HEK293T (cell line): ENCODE data around the gene TTC23L.
A peak's percentile ranks its signal among the peaks of the same experiment; 100 is the strongest.

Experiments used
- CTCF ChIA-PET: fragments of 350-600 bp; formaldehyde crosslinking; extraction: SDS; loops from one replicate; lab custom pipeline; 2021; ENCODE audit warnings: antibody characterized with exemption, inconsistent platforms; lab: Yijun Ruan, JAX
- POLR2A ChIA-PET: fragments of 350-600 bp; formaldehyde crosslinking; extraction: SDS; loops from one replicate; lab custom pipeline; 2020; ENCODE audit warnings: antibody characterized with exemption, inconsistent platforms; lab: Yijun Ruan, JAX
- DNase-seq: peaks from one replicate; pipeline ENCODE4 v3.0.0; 2012; ENCODE audit warnings: mixed read lengths; ENCODE audit errors: extremely low spot score
- ARNT ChIP-seq: fragments of 450-650 bp; IDR thresholded peaks from 2 replicates; pipeline ENCODE4 v1.6.1; 2017; ENCODE audit warnings: mild to moderate bottlenecking
- BHLHE40 ChIP-seq: fragments of 450-650 bp; IDR thresholded peaks from 2 replicates; pipeline ENCODE4 v1.6.1; 2016; ENCODE audit warnings: mild to moderate bottlenecking, moderate library complexity, borderline replicate concordance
- CTBP1 ChIP-seq: fragments of 450-650 bp; IDR thresholded peaks from 2 replicates; pipeline ENCODE4 v1.6.1; 2016; ENCODE audit warnings: borderline replicate concordance
- ELF4 ChIP-seq: fragments of 450-650 bp; IDR thresholded peaks from 2 replicates; pipeline ENCODE4 v1.6.1; 2017; ENCODE audit warnings: antibody characterized with exemption
- FOXA1 ChIP-seq: fragments of 450-650 bp; IDR thresholded peaks from 2 replicates; pipeline ENCODE4 v1.6.1; 2016; ENCODE audit warnings: mild to moderate bottlenecking
- FOXK2 ChIP-seq: fragments of 450-650 bp; IDR thresholded peaks from 2 replicates; pipeline ENCODE4 v1.6.1; 2016; ENCODE audit warnings: mild to moderate bottlenecking
- FOXM1 ChIP-seq: fragments of 450-650 bp; IDR thresholded peaks from 2 replicates; pipeline ENCODE4 v1.6.1; 2017; ENCODE audit warnings: mild to moderate bottlenecking, borderline replicate concordance
- HDGF ChIP-seq: fragments of 450-650 bp; IDR thresholded peaks from 2 replicates; pipeline ENCODE4 v1.6.1; 2017; ENCODE audit warnings: antibody characterized with exemption, borderline replicate concordance
- L3MBTL2 ChIP-seq: fragments of 450-650 bp; conservative IDR thresholded peaks from 2 replicates; pipeline ENCODE4 v1.6.1; 2016; ENCODE audit warnings: mild to moderate bottlenecking
- LEF1 ChIP-seq: fragments of 450-650 bp; IDR thresholded peaks from 2 replicates; pipeline ENCODE4 v1.6.1; 2017; ENCODE audit warnings: mild to moderate bottlenecking, borderline replicate concordance
- NFRKB ChIP-seq: fragments of 450-650 bp; IDR thresholded peaks from 2 replicates; pipeline ENCODE4 v1.6.1; 2016; ENCODE audit warnings: mild to moderate bottlenecking, moderate library complexity
- PKNOX1 ChIP-seq: fragments of 450-650 bp; IDR thresholded peaks from 2 replicates; pipeline ENCODE4 v1.6.1; 2016
- SP1 ChIP-seq: fragments of 450-650 bp; IDR thresholded peaks from 2 replicates; pipeline ENCODE4 v1.6.1; 2017
- SUZ12 ChIP-seq: fragments of 450-650 bp; IDR thresholded peaks from 2 replicates; pipeline ENCODE4 v1.6.1; 2016; ENCODE audit warnings: mild to moderate bottlenecking
- TARDBP ChIP-seq: fragments of 450-650 bp; IDR thresholded peaks from 2 replicates; pipeline ENCODE4 v1.6.1; 2016
- ZNF384 ChIP-seq: fragments of 450-650 bp; IDR thresholded peaks from 2 replicates; pipeline ENCODE4 v1.6.1; 2016

TTC23L gene

GRCh38 chr5:34898258-34898895 is 59.4 kb downstream of the TTC23L start:
- DNase-seq: peak; percentile 67
- ChIA-PET CTCF (interaction anchor here (0.6 to 4.3 kb wide), 14 partner anchors 8 to 422 kb away, joined by 3 to 32 read pairs (median 4); partner anchors contain the start of gene BRIX1), POLR2A (interaction anchor here (0.9 kb wide), 1 partner anchor 17 kb away, joined by 4 read pairs; the partner anchor contains the start of genes BRIX1 and RAD1)
- TF ChIP-seq FOXK2 (no peak), L3MBTL2 (no peak), CTBP1 (no peak), ELF4 (no peak), FOXM1 (no peak), PKNOX1 (no peak), BHLHE40 (no peak), TARDBP (no peak), SP1 (no peak), SUZ12 (no peak), FOXA1 (no peak), ZNF384 (no peak), ARNT (no peak), LEF1 (no peak), NFRKB (no peak), HDGF (no peak)

GRCh38 chr5:34899066-34899465 is 60.1 kb downstream of the TTC23L start:
- TF ChIP-seq HDGF (no peak), ARNT (no peak), FOXK2 (no peak), ZNF384 (no peak), SUZ12 (no peak), BHLHE40 (no peak)
- ChIA-PET CTCF (interaction anchor here (0.6 to 4.3 kb wide), 9 partner anchors 17 to 423 kb away, joined by 3 to 32 read pairs (median 4); partner anchors contain the start of gene BRIX1), POLR2A (no interaction called here)
- no peak for DNase-seq

- DNase-seq: no peak
- ChIA-PET POLR2A (interaction anchor here (5.2 kb wide), 1 partner anchor 14 kb away, joined by 32 read pairs; the partner anchor contains the start of genes BRIX1 and RAD1), CTCF (interaction anchor here (0.8 to 2.1 kb wide), 2 partner anchors 376 to 414 kb away, joined by 4 to 5 read pairs; no protein-coding TSS in a partner anchor)
- TF ChIP-seq L3MBTL2: no peak
- no peak for TF ChIP-seq ARNT
- TF ChIP-seq SUZ12: no peak
- no peak for TF ChIP-seq SP1
- no peak for TF ChIP-seq LEF1
- TF ChIP-seq FOXK2: no peak
- no peak for TF ChIP-seq HDGF
- TF ChIP-seq TARDBP: no peak
- TF ChIP-seq ELF4: no peak
- TF ChIP-seq FOXM1: no peak
- no peak for TF ChIP-seq CTBP1
- no peak for TF ChIP-seq BHLHE40
- TF ChIP-seq NFRKB: no peak
- TF ChIP-seq FOXA1: no peak
- TF ChIP-seq ZNF384: no peak
- no peak for TF ChIP-seq PKNOX1
These were observed 61.7 kb downstream of the TTC23L start for GRCh38 chr5:34900652-34901051.

GRCh38 chr5:34903260-34903659 is 64.3 kb downstream of the TTC23L start:
- ChIA-PET POLR2A (interaction anchor here (0.6 to 5.2 kb wide), 2 partner anchors 12 to 243 kb away, joined by 3 to 32 read pairs; partner anchors contain the start of genes BRIX1 and RAD1), CTCF (interaction anchor here (0.5 kb wide), 1 partner anchor 1512 kb away, joined by 4 read pairs; no protein-coding TSS in a partner anchor)
- TF ChIP-seq ELF4 (no peak), FOXA1 (no peak)
- DNase-seq: no peak

- DNase-seq: no peak
- ChIA-PET POLR2A (interaction anchor here (1.4 to 5.2 kb wide), 2 partner anchors 10 kb away, joined by 11 to 32 read pairs; partner anchors contain the start of genes BRIX1 and RAD1), CTCF (interaction anchor here (1.0 to 1.1 kb wide), 4 partner anchors 8 to 420 kb away, joined by 3 to 4 read pairs (median 3); no protein-coding TSS in a partner anchor)
- TF ChIP-seq FOXK2 (no peak), ZNF384 (no peak), NFRKB (no peak), L3MBTL2 (no peak)
These were observed 66.6 kb downstream of the TTC23L start for GRCh38 chr5:34905564-34905963.

GRCh38 chr5:34913072-34913471 is 74.1 kb downstream of the TTC23L start:
- CTCF ChIA-PET: interaction anchor here (0.7 kb wide), 1 partner anchor 1379 kb away, joined by 6 read pairs; no protein-coding TSS in a partner anchor
- TF ChIP-seq PKNOX1 (no peak), ELF4 (no peak), FOXA1 (no peak), CTBP1 (no peak), SP1 (no peak), FOXM1 (no peak), LEF1 (no peak), NFRKB (no peak), ZNF384 (no peak), SUZ12 (no peak), HDGF (no peak), TARDBP (no peak), FOXK2 (no peak), BHLHE40 (no peak), L3MBTL2 (no peak), ARNT (no peak)
- no peak for DNase-seq
- POLR2A ChIA-PET: no interaction called here
